GM18520 (cell line): ENCODE results near the gene XG.
"Not testable (repeated sequence)": the region's sequence is repeated elsewhere in the genome, so short reads cannot be mapped to it uniquely, and the experiment has no call there.

Experiments
- ATAC-seq: cut with Tn5 transposase; IDR thresholded peaks from one replicate; pipeline ENCODE4 v1.9.1; 2021; ENCODE audit not compliant: unreplicated experiment

The XG gene

GRCh38 chrX:2733286-2733685 is 18.6 kb upstream of the XG start:
- no peak for ATAC-seq

- ATAC-seq = no peak
Measured at GRCh38 chrX:2735270-2735669, 16.6 kb upstream of the XG start.

- ATAC-seq = no peak
Measured at GRCh38 chrX:2740672-2741071, 11.2 kb upstream of the XG start.

- ATAC-seq = no peak
Measured at GRCh38 chrX:2741386-2741785, 10.5 kb upstream of the XG start.

GRCh38 chrX:2746250-2746649 is 5.6 kb upstream of the XG start:
- ATAC-seq = not testable (repeated sequence)

- no peak for ATAC-seq
Measured at GRCh38 chrX:2748171-2748814, 3.5 kb upstream of the XG start.

- no peak for ATAC-seq
Measured at GRCh38 chrX:2748815-2749188, 3.0 kb upstream of the XG start.

- ATAC-seq = no peak
Measured at GRCh38 chrX:2751291-2751690, 549 bp upstream of the XG start.

- not testable (repeated sequence) for ATAC-seq
Measured at GRCh38 chrX:2752441-2752840, 601 bp downstream of the XG start.

GRCh38 chrX:2755163-2755715 is 3.4 kb downstream of the XG start:
- ATAC-seq = not testable (repeated sequence)

- ATAC-seq = no peak
Measured at GRCh38 chrX:2756548-2756947, 4.7 kb downstream of the XG start.

- no peak for ATAC-seq
Measured at GRCh38 chrX:2761246-2761645, 9.4 kb downstream of the XG start.

- not testable (repeated sequence) for ATAC-seq
Measured at GRCh38 chrX:2762671-2763070, 10.8 kb downstream of the XG start.

- ATAC-seq = not testable (repeated sequence)
Measured at GRCh38 chrX:2764766-2765548, 13.1 kb downstream of the XG start.

GRCh38 chrX:2765549-2765830 is 13.7 kb downstream of the XG start:
- no peak for ATAC-seq

GRCh38 chrX:2766906-2767305 is 15.1 kb downstream of the XG start:
- ATAC-seq = no peak

GRCh38 chrX:2767631-2768455 is 16.0 kb downstream of the XG start:
- no peak for ATAC-seq

GRCh38 chrX:2769615-2770014 is 17.8 kb downstream of the XG start:
- no peak for ATAC-seq

- not testable (repeated sequence) for ATAC-seq
Measured at GRCh38 chrX:2773166-2774055, 21.6 kb downstream of the XG start.

- ATAC-seq = no peak
Measured at GRCh38 chrX:2774057-2774456, 22.2 kb downstream of the XG start.

- ATAC-seq = no peak
Measured at GRCh38 chrX:2774776-2775175, 22.9 kb downstream of the XG start.
